Measurements from ENCODE around the gene CCDC171.
"Not testable (repeated sequence)": the region's sequence is repeated elsewhere in the genome, so short reads cannot be mapped to it uniquely, and the experiment has no call there.

CCDC171 gene

GRCh38 chr9:15570769-15571168 is 17.9 kb downstream of the CCDC171 start:
- DNase-seq, result no peak

DNA sequence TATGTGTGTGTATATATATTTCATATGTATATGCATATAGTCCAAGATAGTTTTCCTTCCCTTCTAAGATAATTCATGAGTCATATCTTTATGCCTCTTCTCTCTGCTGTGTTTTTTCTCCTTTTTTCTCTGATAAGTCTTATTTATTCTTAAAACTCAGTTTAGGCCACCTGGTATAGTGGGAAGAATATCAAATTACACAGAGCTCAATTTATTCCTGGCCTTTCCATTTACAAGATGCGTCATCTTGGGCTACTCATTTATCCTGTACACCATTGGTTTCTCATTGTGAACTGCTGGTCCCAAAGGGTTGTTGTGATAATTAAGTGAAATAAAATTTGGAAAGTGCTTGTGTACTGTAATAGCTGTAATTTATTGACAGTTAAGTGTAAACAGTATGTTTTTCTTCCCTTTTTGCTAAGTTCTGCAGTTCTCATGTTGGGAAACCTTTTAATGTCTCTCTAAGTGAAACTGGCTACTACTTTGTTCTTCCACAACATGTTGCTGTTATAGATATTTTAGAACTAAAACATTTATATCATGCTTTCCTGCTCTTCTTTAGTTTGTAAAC is 19.4 kb downstream of the CCDC171 start:
- DNase-seq, result no peak

DNA sequence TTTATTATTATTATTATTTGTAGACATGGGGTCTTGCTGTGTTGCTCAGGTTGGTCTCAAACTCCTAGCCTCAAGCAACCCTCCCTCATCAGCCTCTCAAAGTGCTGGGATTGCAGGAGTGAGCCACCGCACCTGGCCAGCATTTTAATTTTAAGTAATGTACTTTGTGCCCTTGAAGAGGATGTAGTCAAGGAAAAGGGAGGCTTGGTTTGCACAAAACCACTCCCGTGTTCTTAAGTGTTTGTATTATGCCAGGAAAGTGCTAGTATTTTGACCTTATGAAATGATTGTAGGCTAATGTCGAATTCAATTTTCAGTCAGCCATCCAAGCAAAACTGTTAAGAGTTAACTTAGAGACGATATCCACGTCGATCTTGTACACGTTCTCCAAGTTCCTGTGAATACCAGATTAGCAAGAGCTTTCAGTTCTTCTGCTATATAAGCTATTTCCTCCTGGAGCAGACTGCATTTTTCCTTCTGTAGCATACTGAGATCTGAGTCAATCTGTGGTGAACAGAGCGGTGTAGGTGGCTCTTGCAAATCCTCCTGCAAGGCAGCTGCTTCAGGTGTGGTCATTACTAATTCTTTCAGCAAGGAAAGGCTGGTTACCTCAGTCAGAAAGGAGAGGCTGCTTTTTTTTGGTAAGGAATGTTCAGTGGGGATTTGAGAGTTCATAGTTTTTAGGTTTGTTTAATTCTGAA is 23.7 kb downstream of the CCDC171 start:
- DNase-seq, result no peak

- DNase-seq, result peak; percentile 31
Observed at GRCh38 chr9:15578714-15579113, 25.9 kb downstream of the CCDC171 start.

DNA sequence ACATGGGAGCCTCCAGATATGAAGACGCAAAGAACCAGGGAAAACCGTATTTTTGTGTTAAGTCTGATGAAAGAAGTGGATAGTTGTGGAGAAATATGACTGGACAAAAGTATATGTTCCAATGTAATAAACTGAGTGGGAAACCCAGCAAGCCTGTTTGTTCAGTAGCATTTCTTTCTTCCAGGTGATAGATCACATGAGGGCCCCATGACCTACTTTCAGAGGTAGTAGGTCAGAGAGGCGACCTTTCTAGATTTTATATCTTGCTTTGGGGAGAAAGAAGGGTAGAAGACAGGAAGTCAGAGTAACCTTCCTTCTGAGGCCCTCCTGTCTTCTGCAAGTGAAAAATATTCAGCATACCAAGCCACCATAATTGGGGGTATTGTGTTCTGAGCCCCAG is 31.5 kb downstream of the CCDC171 start:
- no peak for DNase-seq

- no peak for DNase-seq
Observed at GRCh38 chr9:15592317-15592716, 39.5 kb downstream of the CCDC171 start.

GRCh38 chr9:15592940-15593339 is 40.1 kb downstream of the CCDC171 start:
- DNase-seq, result not testable (repeated sequence)

GRCh38 chr9:15600666-15601330 is 48.0 kb downstream of the CCDC171 start:
- DNase-seq, result not testable (repeated sequence)

DNA sequence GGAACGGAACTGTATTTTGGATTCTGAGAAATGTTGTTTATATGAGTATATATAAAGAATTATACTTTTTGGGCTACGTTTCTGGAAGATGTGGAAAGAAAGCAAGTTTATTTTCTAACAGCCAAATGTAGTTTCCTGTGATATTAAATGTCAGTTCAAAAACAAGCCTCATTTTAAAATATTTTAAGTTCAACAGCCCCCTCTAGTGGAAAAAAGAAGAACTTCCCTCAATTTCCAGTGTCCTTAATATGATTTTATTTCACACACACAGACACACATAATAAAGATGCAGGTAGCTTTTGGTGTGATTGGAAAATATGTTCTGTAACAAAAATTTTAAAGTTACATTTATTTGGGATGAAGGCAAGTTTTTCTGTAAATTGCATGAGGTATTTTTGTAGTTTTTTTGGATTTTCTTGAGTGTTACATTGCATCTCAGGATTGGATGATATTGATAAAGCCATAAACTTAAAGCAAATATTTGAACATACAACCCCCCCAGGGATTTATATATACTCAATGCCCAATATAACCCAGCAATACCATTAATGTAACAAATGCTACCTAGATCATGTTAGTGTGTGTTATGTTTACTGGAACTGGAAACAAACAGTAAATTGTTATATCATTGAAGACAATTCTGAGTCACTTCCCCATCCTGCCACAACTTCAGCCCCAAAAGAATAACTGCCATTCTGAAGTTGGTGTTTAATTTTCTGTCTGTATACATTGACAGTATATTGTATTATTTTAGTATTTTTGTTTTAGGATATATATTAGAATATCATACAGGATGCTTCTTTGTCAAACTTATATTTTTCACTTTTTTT is 54.0 kb downstream of the CCDC171 start:
- DNase-seq, result no peak

GRCh38 chr9:15612962-15613361 is 60.1 kb downstream of the CCDC171 start:
- DNase-seq, result no peak

GRCh38 chr9:15617782-15618181 is 64.9 kb downstream of the CCDC171 start:
- no peak for DNase-seq

DNA sequence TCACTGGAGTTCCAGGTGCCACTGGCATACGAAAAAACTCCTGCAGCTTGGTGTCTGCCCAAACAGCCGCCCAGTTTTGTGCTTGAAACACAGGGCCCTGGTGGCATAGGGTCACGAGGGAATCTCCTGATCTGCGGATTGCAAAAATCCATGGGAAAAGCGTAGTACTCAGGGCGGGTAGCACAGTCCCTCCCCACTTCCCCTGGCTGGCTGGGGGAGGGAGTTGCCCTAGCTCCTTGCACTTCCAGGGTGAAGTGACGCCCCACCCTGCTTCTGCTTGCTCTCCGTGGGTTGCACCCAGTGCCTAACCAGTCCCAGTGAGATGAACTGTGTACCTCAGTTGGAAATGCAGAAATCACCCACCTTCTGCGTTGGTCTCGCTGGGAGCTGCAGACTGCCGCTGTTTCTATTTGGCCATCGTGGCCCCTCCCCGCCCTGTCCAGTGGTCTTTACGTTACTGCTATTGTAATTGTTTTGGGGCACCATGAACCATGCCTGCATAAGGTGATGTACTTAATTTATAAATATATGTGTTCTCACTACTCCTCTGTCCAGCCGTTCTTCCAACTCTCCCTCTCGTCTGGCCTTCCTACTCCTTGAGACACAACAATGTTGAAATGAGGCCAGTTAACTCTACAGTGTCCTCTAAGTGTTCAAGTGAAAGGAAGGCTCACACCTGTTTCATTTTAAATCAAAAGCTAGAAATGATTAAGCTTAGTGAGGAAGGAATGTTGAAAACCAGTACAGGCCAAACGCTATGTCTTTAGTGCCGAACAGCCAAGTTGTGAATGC is 65.9 kb downstream of the CCDC171 start:
- no peak for DNase-seq

- DNase-seq, result no peak
Observed at GRCh38 chr9:15622318-15622971, 69.6 kb downstream of the CCDC171 start.

DNA sequence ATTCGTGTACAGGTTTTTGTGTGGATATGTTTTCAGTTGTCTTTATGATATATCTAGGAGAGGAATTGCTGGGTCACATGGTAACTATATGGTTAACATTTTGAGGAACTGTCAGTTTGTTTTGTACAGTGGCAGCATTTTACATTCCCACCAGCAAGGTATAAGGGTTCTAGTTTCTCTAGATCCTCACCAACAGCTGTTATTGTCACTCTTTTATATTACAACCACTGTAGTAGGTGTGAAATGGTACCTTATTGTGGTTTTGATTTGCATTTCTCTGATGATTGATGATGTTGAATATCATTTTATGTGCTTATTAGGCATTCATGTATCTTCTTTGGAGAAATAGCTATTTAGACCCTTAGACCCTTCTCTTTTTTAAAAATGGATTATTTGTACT is 82.9 kb downstream of the CCDC171 start:
- no peak for DNase-seq

- no peak for DNase-seq
Observed at GRCh38 chr9:15640121-15640520, 87.3 kb downstream of the CCDC171 start.

- no peak for DNase-seq
Observed at GRCh38 chr9:15641291-15641690, 88.4 kb downstream of the CCDC171 start.

DNA sequence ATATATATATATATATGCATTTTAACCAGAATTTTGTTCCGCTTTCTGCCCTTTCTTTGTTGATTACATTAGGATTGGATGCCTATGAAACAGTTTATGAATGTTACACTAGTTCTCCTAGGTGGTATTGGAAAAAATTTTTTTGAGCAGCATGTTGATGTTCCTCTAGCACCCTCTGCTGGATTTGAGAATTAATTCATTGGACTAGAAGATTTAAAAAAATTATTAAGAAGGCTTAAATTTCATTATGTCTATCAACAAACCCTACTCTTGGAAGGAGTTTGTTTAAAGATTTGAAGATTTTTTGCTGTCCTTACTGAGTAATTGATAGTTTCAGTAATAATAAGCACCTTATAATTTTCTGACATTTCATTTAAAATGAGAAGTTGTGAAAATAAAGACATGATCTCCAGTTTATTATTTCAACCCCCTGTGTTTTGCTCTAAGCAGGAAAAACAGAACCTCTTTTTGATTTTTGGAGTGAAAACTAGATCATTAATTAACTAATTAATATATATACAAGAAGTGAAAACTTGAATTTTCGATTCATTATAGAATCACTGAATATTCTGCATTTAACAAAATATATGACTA is 89.6 kb downstream of the CCDC171 start:
- no peak for DNase-seq

DNA sequence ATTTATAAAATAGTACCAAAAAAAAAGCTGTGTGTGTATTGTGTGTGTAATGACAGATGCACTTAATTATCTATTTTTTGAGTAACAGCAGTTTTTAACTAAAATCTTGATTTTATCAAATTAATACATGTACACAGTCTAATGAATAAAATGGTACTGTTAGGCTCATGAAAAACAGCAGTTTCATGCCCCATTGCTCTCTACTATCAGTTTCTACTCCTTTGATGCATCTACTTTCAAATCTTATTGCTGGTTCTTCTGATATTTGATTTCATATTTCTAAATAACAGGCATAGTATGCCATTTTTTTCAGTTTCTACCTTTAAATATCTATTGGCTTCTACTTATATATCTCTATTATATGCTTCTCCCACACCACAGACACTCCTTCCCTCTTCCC is 117.4 kb downstream of the CCDC171 start:
- no peak for DNase-seq

DNA sequence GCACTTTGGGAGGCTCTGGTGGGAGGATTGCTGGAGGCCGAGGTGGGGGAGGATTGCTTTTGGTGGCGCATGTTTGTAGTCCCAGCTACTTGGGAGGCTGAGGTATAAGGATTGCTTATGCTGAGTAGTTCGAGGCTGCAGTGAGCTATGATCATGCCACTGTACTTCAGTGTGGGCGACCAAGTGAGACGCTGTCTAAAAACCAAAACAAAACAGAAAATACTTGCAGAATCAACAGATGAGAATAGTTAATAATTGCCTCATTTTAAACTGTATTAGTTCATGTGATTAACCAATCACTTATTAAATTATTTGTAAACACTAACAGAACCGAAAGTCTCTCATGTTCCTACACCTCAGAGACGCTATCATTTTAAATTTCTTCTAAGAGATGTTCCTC is 118.1 kb downstream of the CCDC171 start:
- no peak for DNase-seq

DNA sequence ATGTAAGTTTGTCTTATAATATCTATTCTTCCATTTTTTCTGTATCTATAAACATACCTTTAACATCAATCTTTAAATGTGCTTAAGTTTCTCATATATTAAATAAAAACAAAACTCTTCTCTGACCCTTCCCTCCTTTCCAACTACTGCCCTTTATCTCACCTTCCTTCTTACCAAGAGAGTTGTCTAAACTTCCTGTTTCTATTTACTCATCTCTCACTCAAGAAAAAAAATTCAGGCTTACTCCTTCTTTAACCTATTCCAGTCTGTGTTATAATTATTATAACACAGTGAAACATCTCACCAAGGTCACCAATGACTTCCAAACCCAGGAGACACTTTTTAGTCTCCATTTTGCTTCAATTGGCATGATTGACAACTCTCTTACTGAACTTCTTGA is 140.9 kb downstream of the CCDC171 start:
- DNase-seq, result no peak

DNA sequence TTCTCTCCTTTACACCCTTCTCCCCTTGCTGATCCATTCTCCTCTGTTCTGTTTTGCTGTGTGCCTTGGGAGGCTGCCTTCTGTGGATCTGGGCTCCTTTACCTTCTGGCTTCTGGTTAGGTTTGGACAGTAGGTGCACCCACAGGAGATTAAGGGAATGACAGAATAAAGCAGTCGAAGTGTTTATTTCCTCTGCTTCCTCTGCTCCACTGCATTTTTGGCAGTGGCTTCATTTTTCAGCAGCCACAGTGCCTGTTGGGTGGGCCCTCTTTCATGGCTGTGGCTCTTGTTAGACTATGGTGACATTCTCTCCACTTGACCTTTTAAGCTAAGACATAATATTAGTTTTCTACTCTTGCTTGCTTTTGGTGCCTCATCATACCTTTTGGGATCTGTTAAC is 144.1 kb downstream of the CCDC171 start:
- no peak for DNase-seq

- DNase-seq, result no peak
Observed at GRCh38 chr9:15697446-15697851, 144.6 kb downstream of the CCDC171 start.

Measured in left hindlimb (tissue), 1 donor.